ENCODE measurements around the gene ARHGAP44.

Gene ARHGAP44

DNA sequence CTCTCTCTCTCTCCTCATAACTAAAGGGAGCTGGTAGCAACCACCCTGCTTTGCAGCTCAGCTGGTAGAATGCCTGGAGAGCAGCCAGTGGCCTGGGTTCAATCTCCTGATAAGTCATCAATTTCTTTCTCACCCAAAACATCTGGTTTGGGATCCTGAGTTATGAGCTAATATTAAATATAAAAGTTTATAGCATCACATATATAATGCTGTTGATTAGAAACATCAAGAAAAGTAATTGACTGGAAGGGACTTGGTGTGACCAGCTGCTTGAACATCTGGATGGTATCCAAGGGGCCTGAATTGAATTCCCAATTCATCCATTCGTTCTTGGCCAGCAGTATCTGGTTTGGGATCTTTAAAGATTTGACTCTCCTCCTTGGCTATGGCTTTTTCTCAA, 240.8 kb downstream of the ARHGAP44 start:
- TF ChIP-seq, protein P1, sequence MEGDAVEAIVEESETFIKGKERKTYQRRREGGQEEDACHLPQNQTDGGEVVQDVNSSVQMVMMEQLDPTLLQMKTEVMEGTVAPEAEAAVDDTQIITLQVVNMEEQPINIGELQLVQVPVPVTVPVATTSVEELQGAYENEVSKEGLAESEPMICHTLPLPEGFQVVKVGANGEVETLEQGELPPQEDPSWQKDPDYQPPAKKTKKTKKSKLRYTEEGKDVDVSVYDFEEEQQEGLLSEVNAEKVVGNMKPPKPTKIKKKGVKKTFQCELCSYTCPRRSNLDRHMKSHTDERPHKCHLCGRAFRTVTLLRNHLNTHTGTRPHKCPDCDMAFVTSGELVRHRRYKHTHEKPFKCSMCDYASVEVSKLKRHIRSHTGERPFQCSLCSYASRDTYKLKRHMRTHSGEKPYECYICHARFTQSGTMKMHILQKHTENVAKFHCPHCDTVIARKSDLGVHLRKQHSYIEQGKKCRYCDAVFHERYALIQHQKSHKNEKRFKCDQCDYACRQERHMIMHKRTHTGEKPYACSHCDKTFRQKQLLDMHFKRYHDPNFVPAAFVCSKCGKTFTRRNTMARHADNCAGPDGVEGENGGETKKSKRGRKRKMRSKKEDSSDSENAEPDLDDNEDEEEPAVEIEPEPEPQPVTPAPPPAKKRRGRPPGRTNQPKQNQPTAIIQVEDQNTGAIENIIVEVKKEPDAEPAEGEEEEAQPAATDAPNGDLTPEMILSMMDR (IDR thresholded peaks at IDR 0.05; ENCODE audit: insufficient read depth, low read length) = no peak
- TF ChIP-seq POLR2AphosphoS5 (IDR thresholded peaks at IDR 0.05; ENCODE audit: low read depth) (no peak), GABPA (IDR thresholded peaks at IDR 0.05; ENCODE audit: low read depth) (no peak), SPI1 (IDR thresholded peaks at IDR 0.05; ENCODE audit: borderline replicate concordance, low read depth) (no peak)
- TF ChIP-seq, protein P2, sequence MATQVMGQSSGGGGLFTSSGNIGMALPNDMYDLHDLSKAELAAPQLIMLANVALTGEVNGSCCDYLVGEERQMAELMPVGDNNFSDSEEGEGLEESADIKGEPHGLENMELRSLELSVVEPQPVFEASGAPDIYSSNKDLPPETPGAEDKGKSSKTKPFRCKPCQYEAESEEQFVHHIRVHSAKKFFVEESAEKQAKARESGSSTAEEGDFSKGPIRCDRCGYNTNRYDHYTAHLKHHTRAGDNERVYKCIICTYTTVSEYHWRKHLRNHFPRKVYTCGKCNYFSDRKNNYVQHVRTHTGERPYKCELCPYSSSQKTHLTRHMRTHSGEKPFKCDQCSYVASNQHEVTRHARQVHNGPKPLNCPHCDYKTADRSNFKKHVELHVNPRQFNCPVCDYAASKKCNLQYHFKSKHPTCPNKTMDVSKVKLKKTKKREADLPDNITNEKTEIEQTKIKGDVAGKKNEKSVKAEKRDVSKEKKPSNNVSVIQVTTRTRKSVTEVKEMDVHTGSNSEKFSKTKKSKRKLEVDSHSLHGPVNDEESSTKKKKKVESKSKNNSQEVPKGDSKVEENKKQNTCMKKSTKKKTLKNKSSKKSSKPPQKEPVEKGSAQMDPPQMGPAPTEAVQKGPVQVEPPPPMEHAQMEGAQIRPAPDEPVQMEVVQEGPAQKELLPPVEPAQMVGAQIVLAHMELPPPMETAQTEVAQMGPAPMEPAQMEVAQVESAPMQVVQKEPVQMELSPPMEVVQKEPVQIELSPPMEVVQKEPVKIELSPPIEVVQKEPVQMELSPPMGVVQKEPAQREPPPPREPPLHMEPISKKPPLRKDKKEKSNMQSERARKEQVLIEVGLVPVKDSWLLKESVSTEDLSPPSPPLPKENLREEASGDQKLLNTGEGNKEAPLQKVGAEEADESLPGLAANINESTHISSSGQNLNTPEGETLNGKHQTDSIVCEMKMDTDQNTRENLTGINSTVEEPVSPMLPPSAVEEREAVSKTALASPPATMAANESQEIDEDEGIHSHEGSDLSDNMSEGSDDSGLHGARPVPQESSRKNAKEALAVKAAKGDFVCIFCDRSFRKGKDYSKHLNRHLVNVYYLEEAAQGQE (IDR thresholded peaks at IDR 0.05; ENCODE audit: insufficient replicate concordance, low read depth) = no peak
- DNase-seq (ENCODE audit: low read depth in 1 of 2, low spot score in 1 of 2) = no peak
- no peak overlapping the region for H3K27ac ChIP-seq (replicated peaks)
- no peaks in the 10 kb centered on the region for H3K27me3 ChIP-seq (ENCODE audit: insufficient read depth, poor library complexity, severe bottlenecking)
- no peak overlapping the region for H3K4me3 ChIP-seq (replicated peaks; ENCODE audit: insufficient read depth, low read length)

DNA sequence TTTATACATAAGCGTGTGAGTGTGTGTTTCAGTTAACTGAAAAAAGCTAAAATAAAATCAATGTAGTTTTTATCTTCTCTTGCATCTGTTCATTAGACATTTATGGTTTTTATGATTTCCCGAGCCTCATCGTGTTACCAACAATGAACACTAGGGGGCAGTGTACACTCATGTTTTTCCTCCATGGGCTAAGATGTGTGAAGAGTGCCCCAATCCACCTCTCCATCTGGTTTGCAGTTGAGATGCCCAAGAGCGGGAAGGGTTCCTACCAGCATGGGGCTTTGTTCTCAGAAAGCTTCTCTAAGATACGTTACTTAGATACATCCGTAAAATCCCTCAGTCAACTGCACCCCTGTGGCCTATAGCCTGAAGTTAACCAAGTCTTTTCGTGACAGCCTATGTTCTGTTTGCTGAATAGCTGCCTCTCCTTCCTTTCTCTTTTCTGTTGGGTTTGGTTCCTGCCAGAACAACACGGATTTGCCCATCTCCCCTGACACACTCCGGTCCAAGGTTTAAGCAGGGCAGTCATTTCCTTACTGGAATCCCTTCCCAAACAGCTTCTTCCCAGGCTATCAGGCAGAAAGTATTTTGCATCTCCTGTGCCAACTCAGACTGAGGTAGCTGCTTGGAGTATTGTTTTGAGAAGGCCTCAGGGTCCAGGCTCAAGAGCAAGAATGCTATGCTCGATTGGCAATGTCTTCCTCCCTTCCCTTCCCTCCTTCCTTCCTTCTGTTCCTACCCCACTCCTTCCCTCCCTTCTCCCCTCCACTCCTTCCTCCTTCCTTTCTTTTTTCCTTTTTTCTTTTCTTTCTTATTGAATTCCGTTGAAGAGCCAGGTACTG, 241.4 kb downstream of the ARHGAP44 start:
- TF ChIP-seq, protein P2 (IDR thresholded peaks at IDR 0.05; ENCODE audit: insufficient replicate concordance, low read depth) = no peak
- TF ChIP-seq POLR2AphosphoS5 (IDR thresholded peaks at IDR 0.05; ENCODE audit: low read depth) (no peak), SPI1 (IDR thresholded peaks at IDR 0.05; ENCODE audit: borderline replicate concordance, low read depth) (no peak), GABPA (IDR thresholded peaks at IDR 0.05; ENCODE audit: low read depth) (no peak)
- TF ChIP-seq, protein P1 (IDR thresholded peaks at IDR 0.05; ENCODE audit: insufficient read depth, low read length) = no peak
- H3K27ac ChIP-seq (replicated peaks) = no peak overlapping the region
- H3K4me3 ChIP-seq (replicated peaks; ENCODE audit: insufficient read depth, low read length) = no peak overlapping the region
- peak in 1 of 2 experiments; percentile 1 for DNase-seq (ENCODE audit: low read depth in 1 of 2, low spot score in 1 of 2)
- H3K27me3 ChIP-seq (ENCODE audit: insufficient read depth, poor library complexity, severe bottlenecking) = no peaks in the 10 kb centered on the region

DNA sequence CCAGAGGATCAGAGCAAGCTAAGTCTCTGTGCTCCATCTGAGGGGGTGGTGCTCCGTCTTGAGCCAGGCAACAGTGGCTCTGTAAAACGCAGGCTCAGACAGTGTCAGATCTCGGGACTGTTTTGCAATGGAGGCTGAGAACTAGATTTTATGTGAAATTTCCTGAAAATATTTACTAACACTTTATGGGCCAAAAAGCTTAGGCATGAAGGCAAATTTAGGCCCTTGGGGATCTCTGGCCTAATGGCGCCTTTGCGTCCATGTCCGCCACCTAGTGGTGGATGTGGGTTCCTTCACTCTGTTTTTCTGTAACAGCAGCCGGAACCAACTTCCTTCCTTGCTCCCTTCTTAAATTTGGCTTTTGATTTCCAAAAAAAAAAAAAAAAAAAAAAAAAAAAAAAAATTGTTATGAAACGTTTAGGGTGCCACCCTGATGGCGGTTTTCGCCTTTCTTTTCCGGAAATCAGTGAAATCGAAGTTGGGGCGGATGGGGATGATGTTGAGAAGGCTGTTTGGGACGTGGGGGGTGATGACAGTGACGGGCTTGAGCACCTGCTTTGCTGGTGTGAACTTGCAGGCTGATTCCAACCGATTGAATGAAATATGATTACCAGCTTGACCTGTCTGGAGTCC, 242.5 kb downstream of the ARHGAP44 start:
- Histone ChIP-seq H3K27me3 (ENCODE audit: insufficient read depth, poor library complexity, severe bottlenecking) (no peaks in the 10 kb centered on the region), H3K4me3 (replicated peaks; ENCODE audit: insufficient read depth, low read length) (no peak overlapping the region), H3K27ac (replicated peaks) (no peak overlapping the region)
- TF ChIP-seq, protein P2 (IDR thresholded peaks at IDR 0.05; ENCODE audit: insufficient replicate concordance, low read depth) = no peak
- TF ChIP-seq, protein P1 (IDR thresholded peaks at IDR 0.05; ENCODE audit: insufficient read depth, low read length) = peak; percentile 3
- DNase-seq (ENCODE audit: low read depth in 1 of 2, low spot score in 1 of 2) = peak; percentile 23 to 30
